ENCODE results near the gene BCAS1.
A peak's percentile ranks its signal among the peaks of the same experiment; 100 is the strongest.

BCAS1 gene

GRCh38 chr20:53945478-53945877, 124.9 kb downstream of the BCAS1 start:
- TF ChIP-seq, protein P1, sequence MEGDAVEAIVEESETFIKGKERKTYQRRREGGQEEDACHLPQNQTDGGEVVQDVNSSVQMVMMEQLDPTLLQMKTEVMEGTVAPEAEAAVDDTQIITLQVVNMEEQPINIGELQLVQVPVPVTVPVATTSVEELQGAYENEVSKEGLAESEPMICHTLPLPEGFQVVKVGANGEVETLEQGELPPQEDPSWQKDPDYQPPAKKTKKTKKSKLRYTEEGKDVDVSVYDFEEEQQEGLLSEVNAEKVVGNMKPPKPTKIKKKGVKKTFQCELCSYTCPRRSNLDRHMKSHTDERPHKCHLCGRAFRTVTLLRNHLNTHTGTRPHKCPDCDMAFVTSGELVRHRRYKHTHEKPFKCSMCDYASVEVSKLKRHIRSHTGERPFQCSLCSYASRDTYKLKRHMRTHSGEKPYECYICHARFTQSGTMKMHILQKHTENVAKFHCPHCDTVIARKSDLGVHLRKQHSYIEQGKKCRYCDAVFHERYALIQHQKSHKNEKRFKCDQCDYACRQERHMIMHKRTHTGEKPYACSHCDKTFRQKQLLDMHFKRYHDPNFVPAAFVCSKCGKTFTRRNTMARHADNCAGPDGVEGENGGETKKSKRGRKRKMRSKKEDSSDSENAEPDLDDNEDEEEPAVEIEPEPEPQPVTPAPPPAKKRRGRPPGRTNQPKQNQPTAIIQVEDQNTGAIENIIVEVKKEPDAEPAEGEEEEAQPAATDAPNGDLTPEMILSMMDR (IDR thresholded peaks at IDR 0.05; ENCODE audit: control insufficient read depth, extremely low read depth, insufficient read depth), result no peak
- H3K4me3 ChIP-seq (ENCODE audit: low read depth, low read length), result no peak overlapping the region
- DNase-seq (ENCODE audit: low read depth), result no peak

- no peak for DNase-seq (ENCODE audit: low read depth)
- H3K4me3 ChIP-seq (ENCODE audit: low read depth, low read length), result no peak overlapping the region
- TF ChIP-seq, protein P1 (IDR thresholded peaks at IDR 0.05; ENCODE audit: control insufficient read depth, extremely low read depth, insufficient read depth), result no peak
Observed at GRCh38 chr20:53944796-53945195, 125.6 kb downstream of the BCAS1 start.

DNA sequence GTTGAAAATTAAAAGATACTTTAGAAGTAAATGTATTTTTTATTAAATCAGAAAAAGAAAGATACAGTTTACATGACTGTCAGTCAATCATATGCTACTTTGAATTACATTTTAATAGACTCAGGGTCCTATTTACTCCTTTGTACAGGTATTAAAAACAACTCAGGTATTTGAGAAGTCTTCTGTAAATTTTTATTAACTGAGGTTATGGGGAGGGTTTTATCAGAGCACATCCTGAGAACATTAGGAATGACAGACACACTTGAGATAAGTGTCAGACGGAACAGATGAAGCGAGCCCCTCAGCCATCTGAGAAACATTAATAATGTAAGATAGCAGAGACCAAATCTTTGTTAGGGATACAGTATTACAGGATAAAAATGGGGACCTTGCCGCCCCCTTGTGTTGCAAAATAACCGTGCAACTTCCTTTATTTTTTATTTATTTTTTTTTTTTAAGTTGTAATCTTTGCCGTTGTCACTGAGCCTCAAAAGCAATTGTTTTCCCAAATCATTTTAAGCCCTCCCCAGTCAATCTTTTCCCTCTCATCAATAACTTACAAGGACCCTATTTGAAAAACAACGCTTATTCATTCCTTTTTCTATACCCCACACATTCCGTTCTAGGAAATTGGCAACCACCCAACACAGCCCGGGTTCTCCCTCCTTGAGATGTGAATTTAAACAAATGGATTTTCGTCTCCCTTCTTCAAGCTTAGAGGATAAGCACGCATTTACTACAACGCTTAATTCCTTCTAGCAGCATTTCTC, 126.7 kb downstream of the BCAS1 start:
- H3K4me3 ChIP-seq (ENCODE audit: low read depth, low read length), result no peak overlapping the region
- no peak for DNase-seq (ENCODE audit: low read depth)
- TF ChIP-seq, protein P1 (IDR thresholded peaks at IDR 0.05; ENCODE audit: control insufficient read depth, extremely low read depth, insufficient read depth), result peak; percentile 34; the same call in 1 of the 2 replicates

DNA sequence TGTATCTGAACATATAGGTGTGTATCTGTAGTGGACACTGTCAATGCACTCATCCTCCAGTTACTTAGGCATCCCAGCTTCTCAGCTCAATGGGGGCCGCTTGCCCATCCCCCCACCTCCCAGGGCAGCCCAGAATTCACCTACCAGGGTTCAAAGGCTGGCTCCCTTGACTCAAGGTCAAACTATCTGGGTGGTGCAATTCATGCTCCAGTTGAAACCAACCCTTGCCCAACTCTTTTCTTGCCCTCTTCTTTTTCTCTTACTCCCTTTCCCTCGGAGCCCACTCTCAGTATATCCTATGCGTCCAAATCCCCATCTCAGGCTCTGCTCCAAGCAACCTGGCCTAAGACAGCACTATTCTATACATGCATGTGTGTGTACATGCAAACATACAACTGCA, 127.4 kb downstream of the BCAS1 start:
- no peak for DNase-seq (ENCODE audit: low read depth)

GRCh38 chr20:53942472-53942816, 128.0 kb downstream of the BCAS1 start:
- H3K4me3 ChIP-seq (ENCODE audit: low read depth, low read length), result no peak overlapping the region
- TF ChIP-seq, protein P1 (IDR thresholded peaks at IDR 0.05; ENCODE audit: control insufficient read depth, extremely low read depth, insufficient read depth), result no peak

More for the DNA sequence above, 127.4 kb downstream of the BCAS1 start:
- TF ChIP-seq, protein P1 (IDR thresholded peaks at IDR 0.05; ENCODE audit: control insufficient read depth, extremely low read depth, insufficient read depth), result no peak
- H3K4me3 ChIP-seq (ENCODE audit: low read depth, low read length), result no peak overlapping the region

GRCh38 chr20:53941680-53942471, 128.5 kb downstream of the BCAS1 start:
- DNase-seq (ENCODE audit: low read depth), result no peak
- TF ChIP-seq, protein P1 (IDR thresholded peaks at IDR 0.05; ENCODE audit: control insufficient read depth, extremely low read depth, insufficient read depth), result no peak
- H3K4me3 ChIP-seq (ENCODE audit: low read depth, low read length), result no peak overlapping the region

More at GRCh38 chr20:53942472-53942816, 128.0 kb downstream of the BCAS1 start:
- no peak for DNase-seq (ENCODE audit: low read depth)
